Esophagus squamous epithelium (tissue), 4 donors: ENCODE results near the gene MYOD1.

Experiments used
- POLR2A ChIP-seq, 4 donors: fragments of 450-650 bp; IDR thresholded peaks; one replicate each; pipeline ENCODE4 v1.6.1; 2017; ENCODE audit warnings: antibody characterized with exemption in 4 of 4, mild to moderate bottlenecking in 4 of 4, moderate library complexity in 3 of 4
- TF ChIP-seq, protein P1 (sequence below), 6 experiments: fragments of 450-650 bp in 4 of 6; fragments of 200-600 bp in 2 of 6; sonication (generic) in 2 of 6; IDR thresholded peaks; one replicate each; pipeline ENCODE4 v1.5.1; 2016 to 2019; ENCODE audit warnings: antibody characterized with exemption in 6 of 6, mild to moderate bottlenecking in 4 of 6, moderate library complexity in 4 of 6

DNA sequence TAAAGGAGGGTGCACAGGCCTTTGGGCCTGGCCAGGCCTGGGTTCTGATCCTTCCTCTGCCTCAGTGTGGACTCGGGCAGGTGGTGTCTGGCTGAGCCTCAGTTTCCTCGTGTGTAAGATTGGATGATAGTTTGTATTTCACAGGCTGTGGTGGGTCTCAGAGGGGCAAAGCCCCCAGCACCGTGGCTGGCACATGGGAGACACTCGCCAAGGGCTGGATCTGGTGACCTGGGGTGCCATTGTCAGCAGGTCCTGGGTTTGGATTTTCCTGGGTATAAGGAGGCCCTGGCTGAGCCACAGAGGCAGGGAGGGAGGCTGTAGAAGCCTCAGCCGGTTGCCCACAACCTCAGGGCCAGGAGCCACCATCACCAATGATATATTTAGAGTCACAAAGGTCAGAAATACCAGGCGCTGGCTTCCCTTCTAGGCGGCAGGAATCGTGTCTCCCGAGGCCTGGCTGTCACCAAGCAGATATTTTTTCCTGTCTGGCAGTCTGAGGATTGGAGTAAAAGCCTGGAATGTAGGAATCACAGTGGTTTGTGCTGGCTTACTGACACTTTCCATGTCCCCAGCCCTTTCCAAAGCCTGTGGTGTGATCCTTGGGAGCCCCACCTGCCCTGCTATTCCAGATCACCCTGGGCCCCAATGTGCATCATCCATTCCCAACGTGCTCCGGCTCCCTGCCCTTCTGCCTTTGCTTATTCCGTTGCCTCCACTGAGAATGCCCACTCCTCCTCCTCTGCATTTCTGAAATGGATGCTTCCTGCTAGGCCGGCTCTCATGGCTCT lies 30.8 kb downstream of the MYOD1 start:
- TF ChIP-seq, protein P1, sequence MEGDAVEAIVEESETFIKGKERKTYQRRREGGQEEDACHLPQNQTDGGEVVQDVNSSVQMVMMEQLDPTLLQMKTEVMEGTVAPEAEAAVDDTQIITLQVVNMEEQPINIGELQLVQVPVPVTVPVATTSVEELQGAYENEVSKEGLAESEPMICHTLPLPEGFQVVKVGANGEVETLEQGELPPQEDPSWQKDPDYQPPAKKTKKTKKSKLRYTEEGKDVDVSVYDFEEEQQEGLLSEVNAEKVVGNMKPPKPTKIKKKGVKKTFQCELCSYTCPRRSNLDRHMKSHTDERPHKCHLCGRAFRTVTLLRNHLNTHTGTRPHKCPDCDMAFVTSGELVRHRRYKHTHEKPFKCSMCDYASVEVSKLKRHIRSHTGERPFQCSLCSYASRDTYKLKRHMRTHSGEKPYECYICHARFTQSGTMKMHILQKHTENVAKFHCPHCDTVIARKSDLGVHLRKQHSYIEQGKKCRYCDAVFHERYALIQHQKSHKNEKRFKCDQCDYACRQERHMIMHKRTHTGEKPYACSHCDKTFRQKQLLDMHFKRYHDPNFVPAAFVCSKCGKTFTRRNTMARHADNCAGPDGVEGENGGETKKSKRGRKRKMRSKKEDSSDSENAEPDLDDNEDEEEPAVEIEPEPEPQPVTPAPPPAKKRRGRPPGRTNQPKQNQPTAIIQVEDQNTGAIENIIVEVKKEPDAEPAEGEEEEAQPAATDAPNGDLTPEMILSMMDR (IDR thresholded peaks at IDR 0.05): no peak
- no peak for TF ChIP-seq POLR2A (IDR thresholded peaks at IDR 0.05)
